C4-2B (cell line): ENCODE measurements around the gene FHOD3.

Experiments used
- H3K27ac ChIP-seq: fragments of 450-650 bp; 2 replicates; pipeline ENCODE4 v1.5.1; 2017
- CTCF ChIP-seq: fragments of 450-650 bp; conservative IDR thresholded peaks from 2 replicates; pipeline ENCODE4 v1.5.1; 2017; ENCODE audit warnings: mild to moderate bottlenecking
- ZFX ChIP-seq: fragments of 450-650 bp; IDR thresholded peaks from 2 replicates; pipeline ENCODE4 v1.6.1; 2017

FHOD3 gene

GRCh38 chr18:36302676-36303075 is 5.2 kb downstream of the FHOD3 start:
- TF ChIP-seq ZFX (no peak), CTCF (no peak)
- no peak overlapping the region for H3K27ac ChIP-seq

- H3K27ac ChIP-seq: no peak overlapping the region
- TF ChIP-seq CTCF (no peak), ZFX (no peak)
Measured at GRCh38 chr18:36303211-36303844, 5.8 kb downstream of the FHOD3 start.

DNA sequence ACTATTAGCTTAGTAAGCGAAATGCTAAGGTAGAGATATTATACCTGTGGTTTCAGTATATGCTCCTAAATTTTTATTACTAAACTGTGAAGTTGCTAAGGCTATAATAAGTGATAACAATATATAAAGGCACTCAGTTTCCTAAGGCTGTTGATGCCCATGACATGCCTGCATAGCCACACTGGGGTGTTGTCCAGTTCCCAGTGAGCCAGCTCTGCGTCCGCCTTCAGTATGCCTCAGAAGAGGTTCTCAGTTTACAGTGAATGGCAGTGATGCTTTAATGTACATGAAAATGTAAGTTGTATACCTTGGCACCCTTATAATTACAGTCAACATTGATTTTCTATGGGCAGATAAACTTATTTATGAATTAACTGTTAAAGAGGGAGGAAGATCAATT is 7.2 kb downstream of the FHOD3 start:
- TF ChIP-seq ZFX (no peak), CTCF (no peak)
- H3K27ac ChIP-seq: no peak overlapping the region

GRCh38 chr18:36305375-36305774 is 7.9 kb downstream of the FHOD3 start:
- no peak for TF ChIP-seq ZFX
- no peak for TF ChIP-seq CTCF
- H3K27ac ChIP-seq: no peak overlapping the region

DNA sequence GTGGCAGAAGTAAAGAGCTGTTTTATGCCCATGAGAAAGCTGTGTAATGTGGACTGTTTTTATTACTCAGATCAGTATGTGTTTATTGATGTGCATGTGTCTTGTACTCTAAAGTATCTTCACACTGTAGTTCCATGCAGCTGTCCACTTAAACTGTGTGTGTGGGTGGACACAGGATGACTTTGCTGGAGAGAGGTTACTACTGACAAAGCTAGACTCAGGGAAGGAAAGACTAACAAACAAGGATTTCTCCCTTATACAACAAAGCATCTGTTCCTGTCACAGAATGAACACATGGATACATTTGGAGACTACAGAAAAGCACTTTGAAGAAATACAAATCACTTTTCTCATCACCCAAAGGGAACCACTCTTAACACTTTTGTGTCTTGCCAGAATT is 10.0 kb downstream of the FHOD3 start:
- TF ChIP-seq CTCF (no peak), ZFX (no peak)
- no peak overlapping the region for H3K27ac ChIP-seq

GRCh38 chr18:36308711-36309435 is 11.4 kb downstream of the FHOD3 start:
- H3K27ac ChIP-seq: no peak overlapping the region

More at GRCh38 chr18:36308711-36309435, 11.4 kb downstream of the FHOD3 start:
- TF ChIP-seq CTCF: no peak
- TF ChIP-seq ZFX: no peak
